GM13976 (cell line): ENCODE measurements around the gene TIGD3.
A peak's percentile ranks its signal among the peaks of the same experiment; 100 is the strongest.

Source experiments
- DNase-seq: peaks from one replicate; pipeline ENCODE4 v3.0.0; 2012; ENCODE audit warnings: low spot score
- in situ Hi-C: fragments of 300-500 bp; cut with MboI; formaldehyde crosslinking; loops from one replicate; pipeline ENCODE4 v1.12.0; 2022; ENCODE audit warnings: low sequenced_read_pairs, mixed read lengths, inconsistent platforms; ENCODE audit not compliant: unreplicated experiment
- TF ChIP-seq, protein P1 (sequence below): IDR thresholded peaks from 2 replicates; pipeline ENCODE4 v1.5.1; 2012; ENCODE audit warnings: borderline replicate concordance, mild to moderate bottlenecking; ENCODE audit not compliant: insufficient read depth; ENCODE audit errors: extremely low read depth, missing control alignments, control extremely low read depth

Gene TIGD3

DNA sequence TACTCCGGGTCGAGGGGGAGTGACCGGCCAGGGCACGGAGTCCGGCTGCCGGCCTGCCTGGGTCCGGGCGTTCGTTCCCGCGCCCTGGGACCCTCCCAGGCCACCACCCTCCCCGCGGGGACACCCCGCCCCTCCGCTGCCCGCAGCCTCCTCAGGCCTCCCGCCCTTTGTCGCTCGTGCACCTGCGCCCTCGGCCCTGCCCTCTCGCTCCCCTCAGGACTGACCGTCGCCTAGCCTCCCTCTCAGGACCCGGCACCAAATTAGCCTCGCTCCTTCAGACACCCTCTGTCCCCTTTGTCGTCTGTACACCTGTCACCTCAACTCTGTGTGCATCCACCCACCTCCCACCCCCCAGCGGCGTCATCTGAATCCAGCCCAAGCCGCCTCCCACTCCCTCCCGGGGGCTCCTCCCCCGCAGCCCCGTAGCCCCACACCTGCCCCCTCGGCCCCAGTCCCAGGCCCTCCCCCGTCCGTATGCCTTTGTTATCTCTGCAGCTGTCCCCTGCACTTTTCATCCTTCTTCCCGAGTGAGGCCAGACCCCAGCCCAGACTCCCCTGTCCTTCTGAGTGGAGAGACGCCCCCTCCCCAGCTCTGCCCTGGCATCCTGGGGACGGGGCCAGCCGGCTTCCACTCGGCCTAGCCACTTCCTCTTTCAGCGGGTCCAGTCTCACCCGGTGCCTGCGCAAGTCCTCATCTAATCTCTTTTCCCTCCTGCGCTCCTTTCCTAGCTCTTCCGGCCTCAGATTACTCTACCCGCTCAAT lies 643 bp downstream of the TIGD3 start:
- peak; percentile 73 for DNase-seq
- in situ Hi-C loops = loop anchor here (5.0 kb wide), 1 partner anchor 152 kb away; no protein-coding TSS in a partner anchor
- TF ChIP-seq, protein P1, sequence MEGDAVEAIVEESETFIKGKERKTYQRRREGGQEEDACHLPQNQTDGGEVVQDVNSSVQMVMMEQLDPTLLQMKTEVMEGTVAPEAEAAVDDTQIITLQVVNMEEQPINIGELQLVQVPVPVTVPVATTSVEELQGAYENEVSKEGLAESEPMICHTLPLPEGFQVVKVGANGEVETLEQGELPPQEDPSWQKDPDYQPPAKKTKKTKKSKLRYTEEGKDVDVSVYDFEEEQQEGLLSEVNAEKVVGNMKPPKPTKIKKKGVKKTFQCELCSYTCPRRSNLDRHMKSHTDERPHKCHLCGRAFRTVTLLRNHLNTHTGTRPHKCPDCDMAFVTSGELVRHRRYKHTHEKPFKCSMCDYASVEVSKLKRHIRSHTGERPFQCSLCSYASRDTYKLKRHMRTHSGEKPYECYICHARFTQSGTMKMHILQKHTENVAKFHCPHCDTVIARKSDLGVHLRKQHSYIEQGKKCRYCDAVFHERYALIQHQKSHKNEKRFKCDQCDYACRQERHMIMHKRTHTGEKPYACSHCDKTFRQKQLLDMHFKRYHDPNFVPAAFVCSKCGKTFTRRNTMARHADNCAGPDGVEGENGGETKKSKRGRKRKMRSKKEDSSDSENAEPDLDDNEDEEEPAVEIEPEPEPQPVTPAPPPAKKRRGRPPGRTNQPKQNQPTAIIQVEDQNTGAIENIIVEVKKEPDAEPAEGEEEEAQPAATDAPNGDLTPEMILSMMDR = no peak

DNA sequence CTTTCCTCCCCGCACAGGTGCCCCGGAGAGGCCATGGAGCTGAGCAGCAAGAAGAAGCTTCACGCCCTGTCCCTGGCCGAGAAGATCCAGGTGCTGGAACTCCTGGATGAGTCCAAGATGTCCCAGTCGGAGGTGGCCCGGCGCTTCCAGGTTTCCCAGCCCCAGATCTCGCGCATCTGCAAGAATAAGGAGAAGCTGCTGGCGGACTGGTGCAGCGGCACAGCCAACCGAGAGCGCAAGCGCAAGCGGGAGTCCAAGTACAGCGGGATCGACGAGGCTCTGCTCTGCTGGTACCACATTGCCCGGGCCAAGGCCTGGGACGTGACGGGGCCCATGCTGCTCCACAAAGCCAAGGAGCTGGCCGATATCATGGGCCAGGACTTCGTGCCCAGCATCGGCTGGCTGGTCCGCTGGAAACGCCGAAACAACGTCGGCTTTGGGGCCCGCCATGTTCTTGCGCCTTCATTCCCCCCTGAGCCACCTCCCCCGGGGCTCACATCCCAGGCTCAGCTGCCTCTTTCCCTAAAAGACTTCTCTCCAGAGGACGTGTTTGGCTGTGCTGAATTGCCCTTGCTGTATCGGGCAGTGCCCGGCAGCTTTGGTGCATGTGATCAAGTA lies 1.3 kb downstream of the TIGD3 start:
- DNase-seq = no peak
- TF ChIP-seq, protein P1 = no peak
- in situ Hi-C loops = loop anchor here (5.0 kb wide), 1 partner anchor 151 kb away; no protein-coding TSS in a partner anchor

DNA sequence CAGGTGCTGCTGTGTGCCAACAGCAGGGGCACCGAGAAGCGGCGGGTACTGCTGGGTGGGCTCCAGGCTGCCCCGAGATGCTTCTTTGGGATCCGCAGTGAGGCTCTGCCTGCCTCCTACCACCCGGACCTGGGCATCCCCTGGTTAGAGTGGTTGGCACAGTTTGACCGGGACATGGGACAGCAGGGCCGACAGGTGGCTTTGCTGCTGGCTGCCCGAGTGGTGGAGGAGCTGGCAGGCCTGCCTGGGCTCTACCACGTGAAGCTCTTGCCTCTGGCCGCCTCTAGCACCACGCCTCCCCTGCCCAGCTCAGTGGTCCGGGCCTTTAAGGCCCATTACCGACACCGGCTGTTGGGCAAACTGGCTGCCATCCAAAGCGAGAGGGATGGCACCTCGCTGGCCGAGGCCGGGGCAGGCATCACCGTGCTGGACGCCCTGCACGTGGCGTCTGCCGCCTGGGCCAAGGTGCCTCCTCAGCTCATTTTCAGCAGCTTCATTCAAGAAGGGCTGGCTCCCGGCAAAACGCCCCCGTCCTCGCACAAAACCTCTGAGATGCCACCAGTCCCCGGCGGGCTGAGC lies 1.9 kb downstream of the TIGD3 start:
- DNase-seq = no peak
- in situ Hi-C loops = loop anchor here (5.0 kb wide), 1 partner anchor 151 kb away; no protein-coding TSS in a partner anchor
- TF ChIP-seq, protein P1 = no peak

DNA sequence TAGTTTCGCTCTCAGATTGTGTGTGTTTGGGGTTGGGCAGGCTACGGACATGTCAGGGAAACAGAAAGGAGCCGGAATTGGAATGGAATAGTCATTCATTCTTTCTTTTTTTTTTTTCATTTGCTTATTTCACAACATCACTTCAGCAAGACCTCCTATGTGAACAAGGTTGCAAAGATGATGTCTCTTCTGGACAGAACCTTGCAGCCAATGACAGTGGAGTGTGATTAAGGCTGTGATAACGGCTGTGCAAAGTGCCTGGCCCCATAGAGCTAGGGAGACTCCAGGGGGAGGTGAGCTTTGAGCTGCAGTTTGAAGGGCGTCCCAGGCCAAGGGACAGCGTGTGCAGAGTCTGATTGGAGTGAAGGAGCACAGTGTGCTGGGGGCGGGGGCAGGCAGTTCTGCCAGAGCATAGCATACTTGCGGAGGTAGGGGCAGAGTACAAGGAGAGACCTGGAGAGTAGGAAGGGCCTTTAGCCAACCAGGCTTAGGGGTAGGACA lies 3.4 kb downstream of the TIGD3 start:
- TF ChIP-seq, protein P1 = no peak
- no peak for DNase-seq
- in situ Hi-C loops = loop anchor here (5.0 kb wide), 1 partner anchor 149 kb away; no protein-coding TSS in a partner anchor

DNA sequence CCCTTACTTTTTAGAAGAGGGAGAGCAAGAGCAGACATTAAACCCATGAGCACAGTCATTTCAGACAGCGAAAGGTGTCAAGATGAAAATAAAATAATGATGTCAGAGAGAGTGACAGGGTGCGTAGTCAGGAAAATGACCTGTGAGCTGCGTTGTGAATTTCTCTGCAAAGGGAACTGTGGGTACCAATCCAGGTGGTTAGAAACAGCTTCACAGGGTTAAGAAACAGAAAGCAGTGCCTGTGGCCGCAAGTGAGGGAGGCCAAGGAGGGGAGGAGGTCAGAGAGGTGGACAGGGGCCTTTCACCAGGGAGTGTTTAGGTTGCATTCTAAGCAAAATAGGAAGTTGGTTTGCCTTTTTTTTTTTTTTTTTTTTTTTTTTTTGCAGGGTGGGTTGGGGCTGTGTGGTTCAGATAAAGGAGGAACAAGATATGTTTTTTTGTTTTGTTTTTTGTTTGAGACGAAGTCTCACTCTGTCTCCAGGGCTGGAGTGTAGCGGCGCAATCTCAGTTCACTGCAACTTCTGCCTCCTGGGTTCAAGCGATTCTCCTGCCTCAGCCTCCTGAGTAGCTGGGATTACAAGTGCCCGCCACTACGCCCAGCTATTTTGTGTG lies 7.9 kb downstream of the TIGD3 start:
- in situ Hi-C loops = no loop called here
- TF ChIP-seq, protein P1 = no peak
- peak; percentile 76 for DNase-seq

DNA sequence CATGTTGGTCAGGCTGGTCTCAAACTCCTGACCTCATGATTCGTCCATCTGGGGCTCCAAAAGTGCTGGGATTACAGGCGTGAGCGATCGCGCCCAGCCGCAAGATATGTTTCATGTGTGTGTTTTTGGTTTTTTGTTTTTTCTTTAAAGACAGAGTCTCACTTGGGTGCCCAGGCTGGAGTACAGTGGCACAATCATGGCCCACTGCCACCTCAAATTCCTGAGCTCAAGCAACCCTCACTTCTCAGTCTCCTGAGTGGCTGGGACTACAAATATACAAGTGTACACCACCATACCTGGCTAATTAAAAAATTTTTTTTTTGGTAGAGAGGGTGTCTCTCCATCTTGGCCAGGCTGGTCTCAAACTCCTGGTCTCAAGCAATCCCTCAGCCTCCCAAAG lies 8.4 kb downstream of the TIGD3 start:
- DNase-seq = no peak
- TF ChIP-seq, protein P1 = no peak
- in situ Hi-C loops = no loop called here
